ENCODE data around the gene PEAK3. TPM values are rescaled to one million over a fixed set of nuclear protein-coding genes. Genes with fewer than 3 reads are reported as not detected.

PEAK3 gene
- total and polyA plus RNA-seq, 9 of the 15 experiments (the other 6 are each of a cell fraction or from before 2014, with no cell fraction given): 0.07 to 0.40 TPM; not detected in 7

GRCh38 chr19:2289714-2290435, 7.9 kb upstream of the PEAK3 start (continued):
- TF ChIP-seq SIN3B (IDR thresholded peaks at IDR 0.05; ENCODE audit: low read depth) (no peak), IRF9 (tag; IDR thresholded peaks at IDR 0.05) (no peak), VEZF1 (CRISPR knock-in tag; IDR thresholded peaks at IDR 0.05) (peak; percentile 75), TRIM24 (IDR thresholded peaks at IDR 0.05) (peak in 1 of 2 experiments; percentile 41; a peak in 1 of 4 replicates), HDAC1 (IDR thresholded peaks at IDR 0.05) (peak in 1 of 2 experiments; percentile 25; a peak in 1 of 4 replicates), ZBTB17 (CRISPR knock-in tag; IDR thresholded peaks at IDR 0.05) (no peak), BCOR (IDR thresholded peaks at IDR 0.05) (peak; percentile 58; the same call in 1 of the 2 replicates), ZNF511 (CRISPR knock-in tag; IDR thresholded peaks at IDR 0.05) (0 out of 2 replicates have a peak, but pooled peaks have one; percentile 51), CC2D1A (IDR thresholded peaks at IDR 0.05) (no peak), ZNF431 (CRISPR knock-in tag; IDR thresholded peaks at IDR 0.05) (peak; percentile 40; the same call in 1 of the 2 replicates), CXXC5 (CRISPR knock-in tag; IDR thresholded peaks at IDR 0.05) (peak; percentile 83), SPI1 (IDR thresholded peaks at IDR 0.05; ENCODE audit: borderline replicate concordance, low read depth, low read length) (peak; percentile 92), ZNF395 (CRISPR knock-in tag; IDR thresholded peaks at IDR 0.05) (0 out of 2 replicates have a peak, but pooled peaks have one; percentile 39), ZNF282 (CRISPR knock-in tag; IDR thresholded peaks at IDR 0.05) (no peak), EP400 (IDR thresholded peaks at IDR 0.05) (peak; percentile 52), SMARCA4 (IDR thresholded peaks at IDR 0.05) (peak; percentile 34; the same call in 1 of the 2 replicates), RB1 (IDR thresholded peaks at IDR 0.05; ENCODE audit: low read depth) (peak; percentile 7; the same call in 1 of the 2 replicates), CBX3 (IDR thresholded peaks at IDR 0.05; ENCODE audit: borderline replicate concordance in 1 of 2, low read length in 2 of 2) (no peak), TEAD1 (CRISPR knock-in tag; IDR thresholded peaks at IDR 0.05) (peak in 1 of 2 experiments; percentile 83; a peak in 2 of 4 replicates), ZNF253 (CRISPR knock-in tag; conservative IDR thresholded peaks at IDR 0.05) (no peak), KLF1 (tag; IDR thresholded peaks at IDR 0.05) (0 out of 2 replicates have a peak, but pooled peaks have one; percentile 67), GABPA (tag; conservative IDR thresholded peaks at IDR 0.05; ENCODE audit: low read depth) (peak; percentile 74)
